MM.1S (cell line): ENCODE measurements around the gene CHRNA10.
"Not testable (repeated sequence)": the region's sequence is repeated elsewhere in the genome, so short reads cannot be mapped to it uniquely, and the experiment has no call there.

Source experiments
- CTCF ChIP-seq: fragments of 300-600 bp; sonication (generic); IDR thresholded peaks from 2 replicates; pipeline ENCODE4 v1.5.1; 2016; ENCODE audit warnings: antibody characterized with exemption, low read length, mixed read lengths
- EZH2 ChIP-seq: fragments of 300-600 bp; sonication (generic); optimal IDR thresholded peaks from 2 replicates; pipeline ENCODE3; 2017; ENCODE audit warnings: low read depth, mild to moderate bottlenecking, antibody characterized with exemption, low read length, mixed read lengths
- EZH2phosphoT487 ChIP-seq: fragments of 300-600 bp; sonication (generic); IDR thresholded peaks from 2 replicates; pipeline ENCODE4 v1.6.1; 2018; ENCODE audit warnings: antibody characterized with exemption, low read length

- not testable (repeated sequence) for TF ChIP-seq CTCF, EZH2, EZH2phosphoT487
These were observed 22.3 kb downstream of the CHRNA10 start for GRCh38 chr11:3648843-3649242.
